Hepatocyte (in vitro differentiated cells): ENCODE data around the gene SCART1.

Experiments
- EZH2 ChIP-seq: fragments of 200-600 bp; sonication (generic); IDR thresholded peaks from 2 replicates; pipeline ENCODE4 v1.6.1; 2016; ENCODE audit warnings: antibody characterized with exemption, mild to moderate bottlenecking, borderline replicate concordance
- EZH2phosphoT487 ChIP-seq: fragments of 200-600 bp; sonication (generic); IDR thresholded peaks from one replicate; pipeline ENCODE4 v1.6.1; 2018; ENCODE audit warnings: antibody characterized with exemption, mild to moderate bottlenecking, low read depth, moderate library complexity; ENCODE audit not compliant: unreplicated experiment, severe bottlenecking
- TF ChIP-seq, protein P1 (sequence below): fragments of 200-600 bp; sonication (generic); IDR thresholded peaks from 2 replicates; pipeline ENCODE4 v1.5.1; 2016; ENCODE audit warnings: antibody characterized with exemption, mild to moderate bottlenecking; ENCODE audit not compliant: poor library complexity

GRCh38 chr10:133467286-133467911 lies 13.7 kb downstream of the SCART1 start:
- TF ChIP-seq, protein P1, sequence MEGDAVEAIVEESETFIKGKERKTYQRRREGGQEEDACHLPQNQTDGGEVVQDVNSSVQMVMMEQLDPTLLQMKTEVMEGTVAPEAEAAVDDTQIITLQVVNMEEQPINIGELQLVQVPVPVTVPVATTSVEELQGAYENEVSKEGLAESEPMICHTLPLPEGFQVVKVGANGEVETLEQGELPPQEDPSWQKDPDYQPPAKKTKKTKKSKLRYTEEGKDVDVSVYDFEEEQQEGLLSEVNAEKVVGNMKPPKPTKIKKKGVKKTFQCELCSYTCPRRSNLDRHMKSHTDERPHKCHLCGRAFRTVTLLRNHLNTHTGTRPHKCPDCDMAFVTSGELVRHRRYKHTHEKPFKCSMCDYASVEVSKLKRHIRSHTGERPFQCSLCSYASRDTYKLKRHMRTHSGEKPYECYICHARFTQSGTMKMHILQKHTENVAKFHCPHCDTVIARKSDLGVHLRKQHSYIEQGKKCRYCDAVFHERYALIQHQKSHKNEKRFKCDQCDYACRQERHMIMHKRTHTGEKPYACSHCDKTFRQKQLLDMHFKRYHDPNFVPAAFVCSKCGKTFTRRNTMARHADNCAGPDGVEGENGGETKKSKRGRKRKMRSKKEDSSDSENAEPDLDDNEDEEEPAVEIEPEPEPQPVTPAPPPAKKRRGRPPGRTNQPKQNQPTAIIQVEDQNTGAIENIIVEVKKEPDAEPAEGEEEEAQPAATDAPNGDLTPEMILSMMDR = no peak
- no peak for TF ChIP-seq EZH2
- TF ChIP-seq EZH2phosphoT487 = no peak
